Lower leg skin (tissue), 3 donors: ENCODE measurements around the gene NYAP2.

Experiments
- CTCF ChIP-seq, 3 donors: fragments of 450-650 bp; IDR thresholded peaks; one replicate each; pipeline ENCODE4 v1.5.1; 2016; ENCODE audit warnings: antibody characterized with exemption in 3 of 3, mild to moderate bottlenecking in 3 of 3, moderate library complexity in 2 of 3
- POLR2A ChIP-seq, 2 donors: fragments of 450-650 bp; IDR thresholded peaks; one replicate each; pipeline ENCODE4 v1.6.1; 2016 to 2017; ENCODE audit warnings: antibody characterized with exemption in 2 of 2, mild to moderate bottlenecking in 1 of 2, moderate library complexity in 1 of 2

GRCh38 chr2:225472161-225472560 is 72.7 kb downstream of the NYAP2 start:
- TF ChIP-seq CTCF (IDR thresholded peaks at IDR 0.05) (no peak), POLR2A (IDR thresholded peaks at IDR 0.05) (no peak)
